ENCODE results near the gene FNDC11.

FNDC11 gene

GRCh38 chr20:63530788-63531160, 23.2 kb upstream of the FNDC11 start:
- Histone ChIP-seq H3K27me3 (ENCODE audit: insufficient read depth, poor library complexity, severe bottlenecking) (peaks cover 9% of the 10 kb centered on the region), H3K27ac (replicated peaks) (no peak overlapping the region), H3K4me3 (replicated peaks; ENCODE audit: insufficient read depth, low read length) (no peak overlapping the region)
- TF ChIP-seq CTCF (IDR thresholded peaks at IDR 0.05; ENCODE audit: insufficient read depth, low read length), result no peak
- TF ChIP-seq, protein P1, sequence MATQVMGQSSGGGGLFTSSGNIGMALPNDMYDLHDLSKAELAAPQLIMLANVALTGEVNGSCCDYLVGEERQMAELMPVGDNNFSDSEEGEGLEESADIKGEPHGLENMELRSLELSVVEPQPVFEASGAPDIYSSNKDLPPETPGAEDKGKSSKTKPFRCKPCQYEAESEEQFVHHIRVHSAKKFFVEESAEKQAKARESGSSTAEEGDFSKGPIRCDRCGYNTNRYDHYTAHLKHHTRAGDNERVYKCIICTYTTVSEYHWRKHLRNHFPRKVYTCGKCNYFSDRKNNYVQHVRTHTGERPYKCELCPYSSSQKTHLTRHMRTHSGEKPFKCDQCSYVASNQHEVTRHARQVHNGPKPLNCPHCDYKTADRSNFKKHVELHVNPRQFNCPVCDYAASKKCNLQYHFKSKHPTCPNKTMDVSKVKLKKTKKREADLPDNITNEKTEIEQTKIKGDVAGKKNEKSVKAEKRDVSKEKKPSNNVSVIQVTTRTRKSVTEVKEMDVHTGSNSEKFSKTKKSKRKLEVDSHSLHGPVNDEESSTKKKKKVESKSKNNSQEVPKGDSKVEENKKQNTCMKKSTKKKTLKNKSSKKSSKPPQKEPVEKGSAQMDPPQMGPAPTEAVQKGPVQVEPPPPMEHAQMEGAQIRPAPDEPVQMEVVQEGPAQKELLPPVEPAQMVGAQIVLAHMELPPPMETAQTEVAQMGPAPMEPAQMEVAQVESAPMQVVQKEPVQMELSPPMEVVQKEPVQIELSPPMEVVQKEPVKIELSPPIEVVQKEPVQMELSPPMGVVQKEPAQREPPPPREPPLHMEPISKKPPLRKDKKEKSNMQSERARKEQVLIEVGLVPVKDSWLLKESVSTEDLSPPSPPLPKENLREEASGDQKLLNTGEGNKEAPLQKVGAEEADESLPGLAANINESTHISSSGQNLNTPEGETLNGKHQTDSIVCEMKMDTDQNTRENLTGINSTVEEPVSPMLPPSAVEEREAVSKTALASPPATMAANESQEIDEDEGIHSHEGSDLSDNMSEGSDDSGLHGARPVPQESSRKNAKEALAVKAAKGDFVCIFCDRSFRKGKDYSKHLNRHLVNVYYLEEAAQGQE (IDR thresholded peaks at IDR 0.05; ENCODE audit: insufficient replicate concordance, low read depth), result no peak
- TF ChIP-seq GABPA (IDR thresholded peaks at IDR 0.05; ENCODE audit: low read depth), result no peak
- no peak for TF ChIP-seq POLR2AphosphoS5 (IDR thresholded peaks at IDR 0.05; ENCODE audit: low read depth)
- DNase-seq (ENCODE audit: low read depth in 1 of 2, low spot score in 1 of 2), result no peak

DNA sequence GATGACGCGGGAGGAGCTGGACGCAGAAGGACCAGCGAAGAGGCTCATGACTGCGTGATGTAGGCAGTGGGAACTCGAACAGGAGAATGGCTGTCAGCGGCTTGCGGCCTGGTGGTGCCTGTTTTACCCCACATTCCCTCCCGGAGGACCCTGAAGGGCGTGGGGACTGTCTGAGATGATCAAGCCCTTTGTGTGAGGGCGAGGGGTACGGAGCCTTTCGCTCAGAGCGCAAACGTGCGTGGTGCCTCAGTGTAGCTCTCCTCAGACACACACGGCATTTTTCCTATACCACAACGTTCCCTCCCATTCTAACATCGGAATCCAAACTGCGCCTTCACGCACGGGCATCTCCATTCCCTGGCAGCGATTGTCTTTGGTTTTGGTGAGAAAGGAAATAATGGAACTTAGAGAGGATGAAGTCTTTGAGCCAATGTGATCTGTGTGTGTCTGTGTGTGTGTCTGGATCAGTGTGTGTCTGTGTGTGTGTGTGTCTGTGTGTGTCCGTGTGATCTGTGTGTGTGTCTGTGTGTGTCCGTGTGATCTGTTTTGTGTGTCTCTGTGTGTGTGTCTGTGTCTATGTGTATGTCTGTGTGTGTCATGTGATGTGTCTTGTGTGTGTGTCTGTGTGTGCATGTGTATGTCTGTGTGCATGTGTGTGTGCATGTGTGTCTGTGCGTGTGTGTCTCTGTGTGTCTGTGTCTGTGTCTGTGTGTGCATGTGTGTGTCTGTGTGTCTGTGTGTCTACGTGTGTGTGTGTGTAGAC, 22.1 kb upstream of the FNDC11 start:
- no peak for TF ChIP-seq SPI1 (IDR thresholded peaks at IDR 0.05; ENCODE audit: borderline replicate concordance, low read depth)
- no peak for TF ChIP-seq POLR2AphosphoS5 (IDR thresholded peaks at IDR 0.05; ENCODE audit: low read depth)
- TF ChIP-seq, protein P1 (IDR thresholded peaks at IDR 0.05; ENCODE audit: insufficient replicate concordance, low read depth), result no peak
- no peak for DNase-seq (ENCODE audit: low read depth in 1 of 2, low spot score in 1 of 2)
- peaks cover 9% of the 10 kb centered on the region for H3K27me3 ChIP-seq (ENCODE audit: insufficient read depth, poor library complexity, severe bottlenecking)
- no peak overlapping the region for H3K27ac ChIP-seq (replicated peaks)
- H3K4me3 ChIP-seq (replicated peaks; ENCODE audit: insufficient read depth, low read length), result no peak overlapping the region

DNA sequence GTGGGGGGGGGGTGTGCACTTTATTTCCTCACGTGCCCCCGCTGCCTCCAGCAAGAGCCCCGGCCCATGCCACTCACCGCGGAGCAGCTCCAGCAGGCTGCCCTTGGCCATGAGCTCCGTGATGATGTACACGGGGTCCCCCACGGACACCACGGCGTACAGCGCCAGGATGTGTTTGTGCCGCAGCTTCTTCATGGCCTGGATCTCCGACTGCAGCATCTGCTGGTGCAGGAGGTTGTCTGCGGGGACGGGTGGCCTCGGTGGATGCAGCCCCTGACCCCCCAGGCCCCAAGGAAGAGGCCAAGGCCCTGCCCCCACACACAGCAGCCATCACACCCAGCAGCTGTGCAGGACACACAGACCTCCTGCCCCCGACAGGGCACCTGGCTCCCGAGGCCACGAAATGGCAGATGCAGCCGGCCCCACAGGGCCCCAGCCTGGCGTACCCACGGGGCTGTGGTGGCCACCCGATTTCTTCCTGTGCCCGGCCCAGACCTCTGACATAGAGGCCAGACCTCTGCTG, 21.4 kb upstream of the FNDC11 start:
- Histone ChIP-seq H3K27me3 (ENCODE audit: insufficient read depth, poor library complexity, severe bottlenecking) (peaks cover 9% of the 10 kb centered on the region), H3K27ac (replicated peaks) (no peak overlapping the region), H3K4me3 (replicated peaks; ENCODE audit: insufficient read depth, low read length) (no peak overlapping the region)
- TF ChIP-seq POLR2AphosphoS5 (IDR thresholded peaks at IDR 0.05; ENCODE audit: low read depth) (no peak), SPI1 (IDR thresholded peaks at IDR 0.05; ENCODE audit: borderline replicate concordance, low read depth) (no peak), CTCF (IDR thresholded peaks at IDR 0.05; ENCODE audit: insufficient read depth, low read length) (no peak), GABPA (IDR thresholded peaks at IDR 0.05; ENCODE audit: low read depth) (no peak)
- TF ChIP-seq, protein P1 (IDR thresholded peaks at IDR 0.05; ENCODE audit: insufficient replicate concordance, low read depth), result no peak
- DNase-seq (ENCODE audit: low read depth in 1 of 2, low spot score in 1 of 2), result no peak
